ENCODE data around the gene AKAP11.
"Not testable (repeated sequence)": the region's sequence is repeated elsewhere in the genome, so short reads cannot be mapped to it uniquely, and the experiment has no call there.

The AKAP11 gene, protein sequence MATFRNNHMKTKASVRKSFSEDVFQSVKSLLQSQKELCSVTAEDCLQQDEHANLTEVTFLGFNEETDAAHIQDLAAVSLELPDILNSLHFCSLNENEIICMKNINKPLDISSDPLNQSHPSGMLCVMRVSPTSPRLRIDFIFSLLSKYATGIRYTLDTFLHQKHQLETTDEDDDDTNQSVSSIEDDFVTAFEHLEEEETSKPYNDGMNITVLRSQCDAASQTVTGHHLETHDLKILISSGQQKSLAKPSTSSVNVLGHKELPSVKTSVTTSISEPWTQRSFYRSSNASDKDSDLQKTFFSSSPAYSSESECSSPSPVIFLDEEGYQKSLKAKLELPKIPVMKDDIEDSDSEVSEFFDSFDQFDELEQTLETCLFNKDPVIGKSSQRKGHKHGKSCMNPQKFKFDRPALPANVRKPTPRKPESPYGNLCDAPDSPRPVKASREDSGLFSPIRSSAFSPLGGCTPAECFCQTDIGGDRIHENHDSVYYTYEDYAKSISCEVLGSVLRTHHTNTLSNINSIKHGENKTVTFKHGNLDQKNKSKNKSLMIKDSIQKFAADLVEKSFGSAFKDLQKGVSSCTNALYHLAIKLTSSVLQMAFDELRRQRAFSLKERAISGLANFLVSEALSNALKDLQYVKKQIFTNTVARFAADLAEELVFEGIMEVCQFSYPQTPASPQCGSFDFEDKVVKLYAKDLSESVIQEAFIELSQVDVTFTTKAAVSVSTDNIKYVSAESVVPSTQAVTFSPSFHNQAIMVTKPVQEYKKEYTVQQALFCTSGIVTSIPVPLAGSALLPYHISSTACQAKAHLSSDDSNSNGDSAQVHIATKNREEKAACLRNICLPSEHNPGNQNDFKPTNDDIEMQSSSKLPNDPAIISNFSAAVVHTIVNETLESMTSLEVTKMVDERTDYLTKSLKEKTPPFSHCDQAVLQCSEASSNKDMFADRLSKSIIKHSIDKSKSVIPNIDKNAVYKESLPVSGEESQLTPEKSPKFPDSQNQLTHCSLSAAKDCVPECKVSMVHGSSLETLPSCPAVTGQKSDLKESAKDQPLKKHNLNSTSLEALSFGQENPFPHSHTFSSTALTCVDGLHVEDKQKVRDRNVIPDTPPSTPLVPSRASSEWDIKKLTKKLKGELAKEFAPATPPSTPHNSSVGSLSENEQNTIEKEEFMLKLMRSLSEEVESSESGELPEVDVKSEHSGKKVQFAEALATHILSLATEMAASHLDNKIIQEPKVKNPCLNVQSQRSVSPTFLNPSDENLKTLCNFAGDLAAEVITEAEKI (N-terminal part only)

DNA sequence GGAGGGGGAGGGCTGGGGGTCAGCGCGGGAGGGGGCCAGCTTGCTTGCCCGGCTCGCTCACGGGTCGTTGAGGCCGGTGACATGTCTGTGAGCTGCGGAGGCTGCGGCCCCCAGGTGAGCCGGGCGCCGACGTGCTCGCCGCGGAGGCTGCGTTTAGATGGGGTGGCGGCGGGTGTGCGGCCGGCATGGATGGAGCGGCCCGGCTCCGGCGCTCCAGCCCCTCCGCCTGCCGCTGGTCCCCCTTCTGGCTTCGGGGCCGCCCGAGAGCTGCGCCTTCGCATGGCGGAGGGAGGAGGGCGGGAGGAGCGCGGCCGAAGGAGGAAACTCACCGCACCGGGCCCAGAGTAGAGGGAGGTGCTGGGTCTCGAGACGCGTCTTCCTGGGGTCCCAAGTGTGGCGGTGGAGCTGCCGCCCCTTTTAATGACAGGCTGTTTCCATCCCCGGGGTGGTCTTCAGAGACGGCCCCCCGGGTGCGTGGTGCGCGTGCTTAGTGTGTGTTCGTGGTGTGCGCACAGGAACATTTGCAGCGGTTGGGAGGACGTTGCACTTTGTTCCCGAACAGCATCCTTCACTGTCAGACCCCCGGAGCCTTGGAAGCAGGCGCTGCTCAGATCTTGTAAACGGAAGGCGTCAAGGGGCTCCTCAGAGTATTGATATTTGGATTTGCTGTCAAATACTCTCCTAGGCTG, at the start of gene AKAP11:
Gene AKAP11, plus strand, starts transcription at position 38 of the 689 bp plus-strand sequence. CDS start 14,197 bp downstream, outside the sequence.
- peak within 1 kb of the TSS; percentile 65 for H3K27ac ChIP-seq (ENCODE audit: low read length)
- peaks cover 14% of the 10 kb centered on the region; the same call in 1 of the 2 replicates for H3K4me1 ChIP-seq (ENCODE audit: insufficient read depth, low read length)
- no peaks in the 10 kb centered on the region for H3K36me3 ChIP-seq (ENCODE audit: insufficient read depth, low read depth, low read length)
- H3K9ac ChIP-seq (ENCODE audit: low read depth, low read length), result peak within 1 kb of the TSS; percentile 83
- H3K27me3 ChIP-seq (ENCODE audit: insufficient read depth, low read length), result no peaks in the 10 kb centered on the region
- peaks cover 7% of the 10 kb centered on the region; the same call in 1 of the 2 replicates for H3K9me3 ChIP-seq (ENCODE audit: insufficient read depth, low read depth, low read length)
- peak within 1 kb of the TSS; percentile 88 for H3K4me3 ChIP-seq (ENCODE audit: low read length)

DNA sequence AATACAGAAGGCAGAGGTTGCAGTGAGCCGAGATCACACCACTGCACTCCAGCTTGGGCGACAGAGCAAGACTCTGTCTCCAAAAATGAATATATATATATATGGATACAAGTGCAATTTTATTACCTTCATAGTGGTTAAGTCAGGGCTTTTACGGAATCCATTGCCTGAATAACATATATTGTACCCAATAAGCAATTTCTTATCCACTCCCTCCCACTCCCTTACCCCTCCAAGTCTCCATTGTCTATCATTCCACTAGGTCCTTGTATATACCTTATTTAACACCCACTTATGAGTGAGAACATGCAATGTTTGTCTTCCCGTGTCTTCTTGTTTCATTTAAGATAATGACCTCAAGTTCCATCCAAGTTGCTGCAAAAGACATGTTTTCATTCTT, 48.3 kb upstream of the AKAP11 start:
- Histone ChIP-seq H3K4me3 (ENCODE audit: low read length) (no peak overlapping the region), H3K36me3 (ENCODE audit: insufficient read depth, low read depth, low read length) (peaks cover 6% of the 10 kb centered on the region; the same call in 1 of the 2 replicates), H3K9ac (ENCODE audit: low read depth, low read length) (no peak overlapping the region), H3K27me3 (ENCODE audit: insufficient read depth, low read length) (no peaks in the 10 kb centered on the region), H3K4me1 (ENCODE audit: insufficient read depth, low read length) (peaks cover 17% of the 10 kb centered on the region), H3K27ac (ENCODE audit: low read length) (no peak overlapping the region), H3K9me3 (ENCODE audit: insufficient read depth, low read depth, low read length) (no peaks in the 10 kb centered on the region)

DNA sequence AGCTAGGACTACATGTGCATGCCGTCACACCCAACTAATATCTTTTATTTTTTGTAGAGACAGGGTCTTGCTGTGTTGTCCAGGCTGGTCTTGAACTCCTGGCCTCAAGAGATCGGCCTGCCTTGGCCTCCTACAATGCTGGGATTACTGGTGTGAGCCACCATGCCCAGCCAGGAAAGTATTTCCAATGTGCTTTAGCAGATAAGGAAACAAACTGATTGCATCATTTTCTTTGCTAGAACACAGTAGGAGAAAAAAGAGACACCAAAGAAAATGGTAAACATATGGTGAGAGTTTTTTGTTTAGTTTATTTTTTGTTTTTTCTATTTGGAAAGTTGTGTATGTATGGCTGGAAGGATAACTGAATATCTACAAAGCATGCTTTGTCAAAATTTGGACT, 46.9 kb upstream of the AKAP11 start:
- no peak overlapping the region for H3K4me3 ChIP-seq (ENCODE audit: low read length)
- H3K27me3 ChIP-seq (ENCODE audit: insufficient read depth, low read length), result no peaks in the 10 kb centered on the region
- 0 out of 2 replicates have a peak, but pooled peaks cover 4% of the 10 kb centered on the region for H3K36me3 ChIP-seq (ENCODE audit: insufficient read depth, low read depth, low read length)
- no peak overlapping the region for H3K9ac ChIP-seq (ENCODE audit: low read depth, low read length)
- peaks cover 24% of the 10 kb centered on the region for H3K4me1 ChIP-seq (ENCODE audit: insufficient read depth, low read length)
- H3K9me3 ChIP-seq (ENCODE audit: insufficient read depth, low read depth, low read length), result no peaks in the 10 kb centered on the region
- H3K27ac ChIP-seq (ENCODE audit: low read length), result no peak overlapping the region

DNA sequence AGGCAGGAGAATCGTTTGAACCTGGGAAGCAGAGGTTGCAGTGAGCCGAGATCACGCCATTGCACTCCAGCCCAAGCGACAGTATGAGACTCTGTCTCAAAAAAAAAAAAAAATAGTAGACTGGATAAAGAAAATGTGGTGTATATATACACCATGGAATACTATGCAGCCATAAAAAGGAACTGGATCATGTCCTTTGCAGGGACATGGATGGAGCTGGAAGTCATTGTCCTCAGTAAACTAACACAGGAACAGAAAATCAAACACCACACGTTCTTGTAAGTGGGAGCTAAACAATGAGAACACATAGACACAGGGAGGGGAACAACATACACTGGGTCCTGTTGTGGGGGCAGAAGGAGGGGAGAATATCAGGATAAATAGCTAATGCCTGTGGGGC, 45.2 kb upstream of the AKAP11 start:
- not testable (repeated sequence) for H3K9me3 ChIP-seq (ENCODE audit: insufficient read depth, low read depth, low read length); H3K4me3 ChIP-seq (ENCODE audit: low read length); H3K27me3 ChIP-seq (ENCODE audit: insufficient read depth, low read length); H3K36me3 ChIP-seq (ENCODE audit: insufficient read depth, low read depth, low read length); H3K4me1 ChIP-seq (ENCODE audit: insufficient read depth, low read length); H3K27ac ChIP-seq (ENCODE audit: low read length); H3K9ac ChIP-seq (ENCODE audit: low read depth, low read length)

DNA sequence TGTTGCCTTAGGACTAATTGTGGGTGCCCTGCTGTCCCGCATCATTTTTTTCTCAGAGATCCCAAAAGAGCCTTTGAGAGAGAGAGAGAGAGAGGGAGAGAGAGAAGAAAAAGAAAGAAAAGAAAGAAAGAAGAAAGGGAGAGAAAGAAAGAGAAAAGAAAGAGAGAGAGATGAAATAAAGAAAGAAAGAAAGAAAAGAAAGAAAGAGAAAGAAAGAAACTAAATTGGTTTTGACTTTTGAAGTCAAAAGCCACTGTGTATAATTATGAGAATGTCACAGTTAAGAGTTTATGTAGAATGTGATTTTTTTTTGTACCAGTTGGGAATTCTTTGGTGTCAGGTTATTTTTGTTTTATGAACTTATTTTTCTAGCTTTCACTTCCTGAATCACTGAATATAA, 43.4 kb upstream of the AKAP11 start:
- no peaks in the 10 kb centered on the region for H3K27me3 ChIP-seq (ENCODE audit: insufficient read depth, low read length)
- no peak overlapping the region for H3K27ac ChIP-seq (ENCODE audit: low read length)
- no peaks in the 10 kb centered on the region for H3K9me3 ChIP-seq (ENCODE audit: insufficient read depth, low read depth, low read length)
- no peak overlapping the region for H3K9ac ChIP-seq (ENCODE audit: low read depth, low read length)
- no peak overlapping the region for H3K4me3 ChIP-seq (ENCODE audit: low read length)
- no peaks in the 10 kb centered on the region for H3K36me3 ChIP-seq (ENCODE audit: insufficient read depth, low read depth, low read length)
- H3K4me1 ChIP-seq (ENCODE audit: insufficient read depth, low read length), result peaks cover 8% of the 10 kb centered on the region; the same call in 1 of the 2 replicates

DNA sequence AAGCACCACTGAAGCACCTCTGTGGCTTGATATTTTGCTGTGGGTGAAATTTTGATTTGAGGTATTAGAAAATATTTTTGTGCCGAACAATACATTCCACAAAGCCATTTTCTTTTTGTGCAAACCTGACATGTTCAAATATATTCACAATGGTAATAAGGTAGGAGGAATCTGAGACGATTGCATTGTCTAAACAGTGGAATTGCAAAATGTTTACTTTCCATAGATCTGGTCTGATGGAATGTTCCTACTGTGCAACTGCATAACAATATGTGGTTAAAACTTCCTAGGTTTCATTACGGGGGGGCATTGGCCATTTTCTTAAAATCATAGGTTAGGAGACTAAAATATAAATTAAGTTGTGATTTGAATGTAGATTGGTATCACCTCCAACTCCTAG, 42.7 kb upstream of the AKAP11 start:
- Histone ChIP-seq H3K27ac (ENCODE audit: low read length) (no peak overlapping the region), H3K27me3 (ENCODE audit: insufficient read depth, low read length) (no peaks in the 10 kb centered on the region), H3K9me3 (ENCODE audit: insufficient read depth, low read depth, low read length) (no peaks in the 10 kb centered on the region), H3K9ac (ENCODE audit: low read depth, low read length) (no peak overlapping the region), H3K36me3 (ENCODE audit: insufficient read depth, low read depth, low read length) (no peaks in the 10 kb centered on the region), H3K4me1 (ENCODE audit: insufficient read depth, low read length) (peaks cover 8% of the 10 kb centered on the region; the same call in 1 of the 2 replicates), H3K4me3 (ENCODE audit: low read length) (no peak overlapping the region)

DNA sequence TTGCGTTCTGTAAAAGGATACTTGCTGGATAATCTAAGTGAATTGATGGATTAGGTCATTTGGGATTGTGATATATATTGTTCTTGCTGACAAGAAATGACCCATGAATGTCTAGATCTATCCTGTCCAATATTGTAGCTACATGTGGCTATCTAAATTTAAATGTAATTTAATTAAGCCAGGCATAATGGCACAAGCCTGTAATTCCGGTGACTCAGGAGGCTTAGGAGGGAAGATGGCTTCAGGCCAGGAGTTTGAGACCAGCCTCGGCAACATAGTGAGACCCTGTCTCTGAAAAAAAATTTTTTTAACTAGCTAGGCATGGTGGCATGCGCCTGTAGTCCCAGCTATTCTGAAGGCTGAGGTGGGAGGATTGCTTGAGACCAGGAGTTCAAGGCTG, 39.3 kb upstream of the AKAP11 start:
- no peak overlapping the region for H3K27ac ChIP-seq (ENCODE audit: low read length)

DNA sequence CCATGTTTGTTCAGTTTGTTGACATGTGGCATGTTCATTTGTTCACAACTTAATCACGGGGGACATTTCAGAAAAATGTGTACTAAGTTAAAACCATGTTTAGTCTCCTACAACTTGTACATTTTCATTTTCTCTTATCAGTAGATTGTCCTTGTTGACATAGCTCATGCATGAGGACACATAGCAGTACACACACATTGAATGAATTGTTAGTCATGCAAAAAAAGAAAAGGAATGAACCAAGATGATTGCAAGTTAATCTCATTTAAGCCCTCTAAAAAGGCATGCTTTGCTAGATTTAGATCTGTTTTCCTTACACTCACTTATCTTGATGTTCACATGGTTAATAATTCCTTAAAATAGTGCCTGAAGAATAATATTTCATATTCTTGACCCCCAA, 38.2 kb upstream of the AKAP11 start:
- Histone ChIP-seq H3K9me3 (ENCODE audit: insufficient read depth, low read depth, low read length) (no peaks in the 10 kb centered on the region), H3K27me3 (ENCODE audit: insufficient read depth, low read length) (no peaks in the 10 kb centered on the region), H3K9ac (ENCODE audit: low read depth, low read length) (no peak overlapping the region), H3K36me3 (ENCODE audit: insufficient read depth, low read depth, low read length) (no peaks in the 10 kb centered on the region), H3K27ac (ENCODE audit: low read length) (no peak overlapping the region), H3K4me1 (ENCODE audit: insufficient read depth, low read length) (peaks cover 8% of the 10 kb centered on the region; the same call in 1 of the 2 replicates), H3K4me3 (ENCODE audit: low read length) (no peak overlapping the region)

More for the DNA sequence above, 39.3 kb upstream of the AKAP11 start:
- Histone ChIP-seq H3K4me1 (ENCODE audit: insufficient read depth, low read length) (peaks cover 8% of the 10 kb centered on the region; the same call in 1 of the 2 replicates), H3K27me3 (ENCODE audit: insufficient read depth, low read length) (no peaks in the 10 kb centered on the region), H3K9me3 (ENCODE audit: insufficient read depth, low read depth, low read length) (no peaks in the 10 kb centered on the region), H3K36me3 (ENCODE audit: insufficient read depth, low read depth, low read length) (no peaks in the 10 kb centered on the region), H3K9ac (ENCODE audit: low read depth, low read length) (no peak overlapping the region), H3K4me3 (ENCODE audit: low read length) (no peak overlapping the region)

DNA sequence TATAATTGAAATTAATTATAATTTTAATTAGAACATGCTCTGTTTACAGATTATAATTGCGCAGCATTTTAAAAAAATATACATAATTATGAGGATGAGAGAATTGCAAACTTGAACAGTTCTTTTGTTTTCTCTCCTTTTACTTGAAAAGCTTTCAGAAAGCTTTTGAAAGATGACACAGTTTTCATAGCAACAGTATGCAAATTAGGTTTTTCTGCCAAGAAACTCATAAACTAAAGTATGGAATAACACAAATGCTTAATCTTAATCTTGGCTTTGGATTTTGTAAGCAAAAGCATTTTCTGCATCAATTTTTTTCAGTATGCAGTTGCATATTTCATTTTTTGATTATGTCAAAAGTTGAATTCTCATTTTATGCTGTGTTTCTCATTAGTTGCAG, 32.8 kb upstream of the AKAP11 start:
- no peaks in the 10 kb centered on the region for H3K27me3 ChIP-seq (ENCODE audit: insufficient read depth, low read length)
- H3K4me3 ChIP-seq (ENCODE audit: low read length), result no peak overlapping the region
- no peaks in the 10 kb centered on the region for H3K4me1 ChIP-seq (ENCODE audit: insufficient read depth, low read length)
- no peak overlapping the region for H3K9ac ChIP-seq (ENCODE audit: low read depth, low read length)
- no peaks in the 10 kb centered on the region for H3K9me3 ChIP-seq (ENCODE audit: insufficient read depth, low read depth, low read length)
- H3K36me3 ChIP-seq (ENCODE audit: insufficient read depth, low read depth, low read length), result no peaks in the 10 kb centered on the region
- H3K27ac ChIP-seq (ENCODE audit: low read length), result no peak overlapping the region

DNA sequence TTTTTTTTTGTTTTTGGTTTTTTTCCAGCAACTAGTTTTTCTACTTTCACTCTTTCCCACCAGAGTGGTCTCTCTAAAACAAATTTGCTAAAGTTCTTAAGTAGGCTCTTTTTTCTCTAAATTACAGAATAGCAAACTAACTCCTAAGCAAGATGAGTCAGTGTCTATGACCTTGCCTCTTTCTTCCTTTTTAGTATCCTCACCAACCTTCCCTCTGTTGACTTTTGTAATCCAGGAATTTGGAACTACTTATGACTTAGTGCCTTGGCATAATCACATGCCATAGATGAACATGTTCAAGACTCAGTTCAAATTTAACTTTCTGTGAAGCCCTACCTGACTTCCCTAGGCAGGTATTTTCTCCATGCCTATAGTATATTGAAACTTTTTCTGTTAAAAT, 32.3 kb upstream of the AKAP11 start:
- no peaks in the 10 kb centered on the region for H3K27me3 ChIP-seq (ENCODE audit: insufficient read depth, low read length)
- H3K4me1 ChIP-seq (ENCODE audit: insufficient read depth, low read length), result no peaks in the 10 kb centered on the region
- H3K27ac ChIP-seq (ENCODE audit: low read length), result no peak overlapping the region
- H3K4me3 ChIP-seq (ENCODE audit: low read length), result no peak overlapping the region
- H3K9ac ChIP-seq (ENCODE audit: low read depth, low read length), result no peak overlapping the region
- no peaks in the 10 kb centered on the region for H3K36me3 ChIP-seq (ENCODE audit: insufficient read depth, low read depth, low read length)
- H3K9me3 ChIP-seq (ENCODE audit: insufficient read depth, low read depth, low read length), result no peaks in the 10 kb centered on the region

DNA sequence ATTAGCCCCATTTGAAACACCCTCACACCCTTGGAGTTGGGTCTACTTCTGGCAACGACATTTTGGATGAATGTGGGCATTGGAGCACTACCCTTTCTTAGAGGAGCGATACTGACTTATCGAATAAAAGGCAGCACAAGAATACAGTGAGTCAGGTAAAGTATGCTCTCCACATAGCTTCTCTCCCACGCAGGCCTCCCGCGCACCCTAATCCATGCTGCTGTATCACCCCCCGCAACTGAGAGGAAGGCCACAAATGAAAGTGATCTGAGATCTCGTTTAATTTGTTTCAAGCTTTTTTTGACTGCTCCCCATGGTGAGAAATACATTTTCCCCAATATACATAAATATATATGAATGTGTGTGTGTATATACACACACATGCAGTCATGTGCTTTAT, 25.4 kb upstream of the AKAP11 start:
- no peaks in the 10 kb centered on the region for H3K9me3 ChIP-seq (ENCODE audit: insufficient read depth, low read depth, low read length)
- H3K27me3 ChIP-seq (ENCODE audit: insufficient read depth, low read length), result no peaks in the 10 kb centered on the region
- H3K4me3 ChIP-seq (ENCODE audit: low read length), result no peak overlapping the region
- no peaks in the 10 kb centered on the region for H3K36me3 ChIP-seq (ENCODE audit: insufficient read depth, low read depth, low read length)
- no peaks in the 10 kb centered on the region for H3K4me1 ChIP-seq (ENCODE audit: insufficient read depth, low read length)
- H3K27ac ChIP-seq (ENCODE audit: low read length), result no peak overlapping the region
- no peak overlapping the region for H3K9ac ChIP-seq (ENCODE audit: low read depth, low read length)

Measured in iPS-20b (cell line).